GM21381 (cell line): ENCODE results near the gene NT5C2.
"Not testable (repeated sequence)": the region's sequence is repeated elsewhere in the genome, so short reads cannot be mapped to it uniquely, and the experiment has no call there.

Experiments
- ATAC-seq: cut with Tn5 transposase; IDR thresholded peaks from one replicate; pipeline ENCODE4 v1.9.1; 2021; ENCODE audit warnings: mild to moderate bottlenecking, moderate library complexity; ENCODE audit not compliant: unreplicated experiment

NT5C2 gene

GRCh38 chr10:103193107-103193819 lies at the start of gene NT5C2:
TSS of gene NT5C2 (minus strand) at chr10:103193272. CDS start at chr10:103174958, 18,314 bp downstream.
- ATAC-seq: peak; percentile 63

DNA sequence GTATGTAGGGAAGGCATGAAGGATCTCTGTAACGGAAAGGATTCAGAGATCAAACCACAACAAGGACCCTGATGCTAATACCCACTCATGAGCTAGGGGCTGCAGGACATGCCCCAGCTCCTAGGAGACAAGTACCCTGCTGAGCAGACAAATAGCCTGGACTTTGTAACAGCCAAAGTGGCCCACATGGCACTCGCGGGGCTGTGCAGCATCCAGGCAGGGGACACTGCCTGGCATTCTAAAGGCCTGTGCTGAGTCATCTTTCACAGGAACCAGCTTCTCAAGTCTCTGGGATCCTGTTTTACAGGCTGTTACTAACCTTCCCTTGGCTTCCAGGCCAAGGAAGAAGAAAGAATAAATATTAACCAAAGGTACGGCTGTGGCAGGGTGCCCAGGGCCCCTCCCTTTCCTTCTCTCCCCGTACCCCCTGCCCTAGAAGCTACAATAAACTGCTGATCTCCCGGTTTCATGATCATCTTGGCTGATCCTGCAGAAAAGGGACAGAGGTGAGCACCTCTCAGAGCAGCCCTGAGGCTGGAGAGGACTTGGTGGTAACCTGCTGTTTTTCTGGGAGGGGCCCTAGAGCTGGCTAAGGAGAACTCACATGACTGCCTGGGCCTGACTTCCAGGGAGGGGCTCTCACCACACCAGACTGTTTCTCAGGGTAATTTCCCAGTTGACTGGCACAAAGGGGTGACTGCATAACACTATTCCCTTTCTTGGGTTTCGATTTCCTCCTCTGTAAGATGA lies 48.4 kb upstream of the NT5C2 start:
- ATAC-seq: no peak

DNA sequence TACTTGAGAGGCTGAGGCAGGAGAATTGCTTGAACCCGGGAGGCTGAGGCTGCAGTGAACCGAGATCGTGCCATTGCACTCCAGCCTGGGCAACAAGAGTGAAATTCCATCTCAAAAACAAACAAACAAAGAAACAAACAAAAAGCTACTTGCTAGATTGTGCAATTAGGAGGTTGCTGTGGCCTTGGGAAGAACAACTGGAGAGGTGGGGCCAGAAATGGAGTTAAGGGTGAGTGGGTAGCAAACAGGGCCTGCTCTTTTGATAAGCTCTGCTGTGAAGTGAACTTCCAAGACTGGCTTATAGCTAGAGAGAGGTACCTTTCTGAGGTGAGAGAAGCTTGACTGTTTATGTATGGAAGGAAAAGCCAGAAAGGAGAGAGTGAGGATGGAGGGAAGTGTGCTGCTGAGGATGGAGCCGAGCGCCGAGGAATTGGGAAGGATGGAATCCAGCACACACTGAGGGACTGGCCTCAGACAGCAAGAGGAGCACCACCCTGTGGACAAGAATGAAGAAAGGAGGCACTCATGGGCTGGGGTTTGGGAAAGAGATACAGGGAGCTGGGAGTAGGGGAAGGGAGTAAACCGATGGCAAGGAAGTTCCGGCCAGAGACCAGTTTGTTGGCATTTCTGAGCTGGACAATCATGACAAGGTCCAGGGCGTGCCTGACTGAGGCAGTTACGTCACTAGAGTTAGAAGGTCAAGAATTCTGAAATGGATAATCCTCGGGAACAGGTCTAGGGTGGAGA lies 45.6 kb upstream of the NT5C2 start:
- no peak for ATAC-seq

DNA sequence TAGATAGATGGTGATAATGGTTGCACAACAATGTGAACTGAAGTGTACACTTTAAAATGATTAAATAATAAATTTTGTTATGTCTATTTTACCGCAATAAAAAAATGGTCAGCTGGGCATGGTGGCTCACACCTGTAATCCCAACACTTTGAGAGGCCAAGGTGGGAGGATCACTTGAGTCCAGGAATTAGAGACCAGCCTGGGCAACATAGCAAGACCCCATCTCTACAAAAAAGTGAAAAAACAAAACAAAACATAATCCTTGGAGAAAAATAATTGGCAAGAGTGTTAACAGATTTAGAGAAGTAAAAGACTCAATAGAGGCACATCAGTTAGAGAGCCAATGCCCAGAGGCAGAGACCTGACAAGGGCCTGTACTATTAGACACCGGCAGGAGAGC lies 42.7 kb upstream of the NT5C2 start:
- no peak for ATAC-seq

GRCh38 chr10:103232772-103233488 lies 39.9 kb upstream of the NT5C2 start:
- ATAC-seq: no peak

- ATAC-seq: no peak
These were observed 39.1 kb upstream of the NT5C2 start for GRCh38 chr10:103232131-103232673.

DNA sequence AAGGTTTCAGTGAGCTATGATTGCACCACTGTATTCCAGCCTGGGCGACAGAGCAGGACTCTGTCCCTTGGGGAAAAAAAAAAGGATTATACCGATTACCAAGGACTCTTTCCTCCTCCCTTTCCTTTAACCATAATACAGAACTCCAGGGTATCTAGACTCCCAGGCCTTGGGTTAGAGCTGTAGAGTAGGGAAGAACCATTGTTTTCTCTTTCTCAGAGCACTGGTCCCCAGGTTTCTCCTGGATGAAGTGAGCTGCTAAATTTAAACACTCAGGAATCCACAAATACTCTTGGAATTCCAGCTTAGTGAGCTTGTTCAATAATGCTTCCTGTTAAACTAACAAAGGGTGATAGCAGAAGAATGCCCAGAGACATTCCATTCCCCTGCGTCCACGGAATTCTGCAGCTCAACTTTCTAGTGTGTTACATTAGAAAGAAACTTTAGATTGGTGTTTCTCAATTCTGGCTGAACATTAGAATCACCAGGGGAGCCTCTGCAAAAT lies 38.0 kb upstream of the NT5C2 start:
- ATAC-seq: no peak

DNA sequence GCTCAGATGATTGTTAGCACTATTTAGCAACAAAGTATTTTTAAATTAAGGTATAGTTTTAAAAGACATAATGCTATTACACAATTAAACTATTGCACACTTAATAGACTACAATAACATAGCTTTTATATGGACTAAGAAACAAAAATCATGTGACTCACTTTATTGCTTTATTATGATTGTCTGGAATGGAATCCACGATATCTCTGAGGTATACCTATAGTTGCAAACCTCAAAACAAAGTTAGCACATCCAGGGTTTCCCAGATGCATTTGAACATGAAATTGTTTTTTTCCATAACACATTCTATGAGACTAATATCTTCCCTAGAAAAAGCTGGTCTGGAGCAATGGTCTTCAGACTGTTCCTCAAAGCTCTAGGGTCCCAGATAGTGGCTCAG lies 34.3 kb upstream of the NT5C2 start:
- ATAC-seq: no peak

DNA sequence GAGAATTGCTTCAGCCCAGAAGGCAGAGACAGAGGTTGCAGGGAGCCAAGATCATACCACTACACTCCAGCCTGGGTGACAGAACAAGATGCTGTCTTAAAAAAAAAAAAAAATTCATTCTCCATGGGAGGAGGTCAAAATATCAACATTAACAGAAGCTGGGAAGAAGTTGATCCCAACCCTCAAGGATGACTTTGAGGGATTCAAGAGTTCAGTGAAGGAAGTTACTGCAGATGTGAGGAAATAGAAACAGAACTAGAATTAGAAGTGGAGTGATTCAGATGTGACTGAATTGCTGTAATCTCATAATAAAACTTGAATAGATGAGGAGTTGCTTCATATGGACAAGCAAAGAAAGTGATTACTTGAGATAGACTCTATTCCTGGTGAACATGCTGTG lies 32.9 kb upstream of the NT5C2 start:
- ATAC-seq: no peak

DNA sequence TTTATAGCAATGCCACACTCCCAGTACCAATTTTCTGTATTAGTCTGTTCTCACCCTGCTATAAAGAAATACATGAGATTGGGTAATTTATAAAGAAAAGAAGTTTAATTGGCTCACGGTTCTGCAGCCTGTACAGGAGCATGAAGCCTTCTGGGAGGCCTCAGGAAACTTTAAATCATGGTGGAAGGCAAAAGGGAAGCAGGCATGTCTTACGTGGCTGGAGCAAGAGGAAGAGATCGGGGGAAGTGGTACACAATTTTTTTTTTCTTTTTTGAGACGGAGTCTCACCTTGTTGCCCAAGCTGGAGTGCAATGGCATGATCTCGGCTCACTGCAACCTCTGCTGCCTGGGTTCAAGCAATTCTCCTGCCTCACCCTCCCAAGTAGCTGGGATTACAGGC lies 31.6 kb upstream of the NT5C2 start:
- not testable (repeated sequence) for ATAC-seq

DNA sequence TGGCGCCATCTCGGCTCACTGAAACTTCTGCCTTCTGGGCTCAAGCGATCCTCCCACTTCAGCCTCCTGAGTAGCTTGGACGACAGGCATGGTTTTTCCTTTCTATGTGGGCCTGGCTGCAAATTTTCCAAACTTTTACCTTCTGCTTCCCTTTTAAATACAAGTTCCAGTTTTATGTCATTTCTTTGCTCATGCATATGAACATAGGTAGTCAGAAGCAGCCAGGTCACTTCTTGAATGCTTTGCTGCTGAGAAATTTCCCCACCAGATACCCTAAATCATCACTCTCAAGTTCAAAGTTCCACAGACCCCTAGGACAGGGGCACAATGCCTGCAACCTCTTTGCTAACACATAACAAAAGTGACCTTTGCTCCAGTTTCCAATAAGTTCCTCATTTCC lies 31.1 kb upstream of the NT5C2 start:
- no peak for ATAC-seq

- ATAC-seq: not testable (repeated sequence)
These were observed 23.3 kb upstream of the NT5C2 start for GRCh38 chr10:103216362-103216761.

DNA sequence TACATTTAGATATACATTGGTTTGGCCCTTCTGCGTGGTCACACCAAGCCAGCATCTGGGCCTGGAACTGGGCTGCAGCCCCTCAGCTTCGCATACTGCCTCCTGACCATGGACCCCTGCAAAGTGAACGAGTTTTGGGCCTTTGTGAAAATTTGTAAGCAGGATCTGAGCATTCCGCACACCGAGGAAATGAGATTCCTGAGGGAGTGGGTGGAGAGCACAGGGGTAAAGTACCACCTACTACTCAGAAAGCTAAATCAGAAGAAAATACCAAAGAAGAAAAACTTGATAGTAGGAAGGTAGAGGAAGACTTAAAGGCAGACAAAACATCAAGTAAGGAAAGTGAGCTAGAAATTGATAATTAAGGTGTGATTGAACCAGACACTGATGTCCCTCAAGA lies 22.5 kb upstream of the NT5C2 start:
- ATAC-seq: no peak

- not testable (repeated sequence) for ATAC-seq
These were observed 17.2 kb upstream of the NT5C2 start for GRCh38 chr10:103210262-103210661.

DNA sequence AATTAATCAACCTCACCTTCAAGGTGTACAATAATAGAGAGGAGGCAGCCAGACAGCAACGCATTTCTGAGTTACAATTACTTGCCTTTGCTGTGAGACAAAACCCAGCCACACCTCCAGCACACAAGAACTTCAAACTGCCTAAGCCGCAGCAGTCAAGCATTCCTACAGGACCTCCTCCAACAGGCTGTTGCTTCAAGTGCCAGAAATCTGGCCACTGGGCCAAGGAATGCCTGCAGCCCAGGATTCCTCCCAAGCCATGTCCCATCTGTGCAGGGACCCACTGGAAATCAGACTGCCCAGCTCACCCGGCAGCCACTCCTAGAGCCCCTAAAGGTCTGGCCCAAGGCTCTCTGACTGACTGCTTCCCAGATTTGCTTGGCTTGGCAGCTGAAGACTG lies 14.6 kb upstream of the NT5C2 start:
- ATAC-seq: not testable (repeated sequence)

DNA sequence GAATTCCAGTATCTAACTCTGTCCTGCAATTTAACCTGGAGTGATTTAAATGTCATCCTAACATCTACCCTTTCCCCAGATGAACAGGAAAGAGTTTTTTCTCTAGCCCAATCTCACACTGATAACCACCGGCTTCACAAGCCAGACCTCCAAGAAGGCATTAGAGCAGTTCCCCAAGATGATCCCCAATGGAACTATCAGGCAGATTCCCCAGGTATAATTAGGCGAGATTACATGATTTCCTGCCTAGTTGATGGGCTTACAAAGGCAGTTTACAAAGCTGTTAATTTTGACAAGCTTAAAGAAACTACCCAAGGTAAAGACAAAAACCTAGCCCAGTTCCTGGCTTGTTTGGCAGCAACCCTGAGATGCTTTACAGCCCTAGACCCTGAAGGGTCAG lies 14.1 kb upstream of the NT5C2 start:
- no peak for ATAC-seq

DNA sequence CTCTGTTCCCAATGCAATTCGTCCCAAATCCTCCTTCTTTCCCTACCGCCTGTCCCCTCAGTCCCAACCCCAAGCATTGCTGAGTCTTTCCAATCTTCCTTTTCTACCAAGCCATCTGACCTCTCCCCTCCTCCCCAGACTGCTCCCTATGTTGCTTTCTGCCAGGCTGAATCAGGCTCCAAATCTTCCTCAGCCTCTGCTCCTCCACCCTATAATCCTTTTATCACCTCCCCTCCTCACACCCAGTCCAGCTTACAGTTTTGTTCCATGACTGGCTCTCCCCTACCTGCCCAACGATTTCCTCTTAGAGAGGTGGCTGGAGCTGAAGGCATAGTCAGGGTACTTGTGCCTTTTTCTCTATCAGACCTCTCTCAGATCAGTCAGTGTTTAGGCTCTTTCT lies 13.6 kb upstream of the NT5C2 start:
- not testable (repeated sequence) for ATAC-seq

DNA sequence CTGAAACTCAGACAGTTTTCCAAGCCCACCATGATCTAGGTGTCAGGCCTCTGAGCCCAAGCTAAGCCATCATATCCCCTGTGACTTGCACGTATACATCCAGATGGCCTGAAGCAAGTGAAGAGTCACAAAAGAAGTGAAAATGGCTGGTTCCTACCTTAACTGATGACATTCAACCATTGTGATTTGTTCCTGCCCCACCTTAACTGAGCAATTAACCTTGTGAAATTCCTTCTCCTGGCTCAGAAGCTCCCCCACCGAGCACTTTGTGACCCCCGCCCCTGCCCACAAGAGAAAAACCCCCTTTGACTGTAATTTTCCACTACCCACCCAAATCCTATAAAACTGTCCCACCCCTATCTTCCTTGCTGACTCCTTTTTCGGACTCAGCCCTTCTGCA lies 12.3 kb upstream of the NT5C2 start:
- not testable (repeated sequence) for ATAC-seq

DNA sequence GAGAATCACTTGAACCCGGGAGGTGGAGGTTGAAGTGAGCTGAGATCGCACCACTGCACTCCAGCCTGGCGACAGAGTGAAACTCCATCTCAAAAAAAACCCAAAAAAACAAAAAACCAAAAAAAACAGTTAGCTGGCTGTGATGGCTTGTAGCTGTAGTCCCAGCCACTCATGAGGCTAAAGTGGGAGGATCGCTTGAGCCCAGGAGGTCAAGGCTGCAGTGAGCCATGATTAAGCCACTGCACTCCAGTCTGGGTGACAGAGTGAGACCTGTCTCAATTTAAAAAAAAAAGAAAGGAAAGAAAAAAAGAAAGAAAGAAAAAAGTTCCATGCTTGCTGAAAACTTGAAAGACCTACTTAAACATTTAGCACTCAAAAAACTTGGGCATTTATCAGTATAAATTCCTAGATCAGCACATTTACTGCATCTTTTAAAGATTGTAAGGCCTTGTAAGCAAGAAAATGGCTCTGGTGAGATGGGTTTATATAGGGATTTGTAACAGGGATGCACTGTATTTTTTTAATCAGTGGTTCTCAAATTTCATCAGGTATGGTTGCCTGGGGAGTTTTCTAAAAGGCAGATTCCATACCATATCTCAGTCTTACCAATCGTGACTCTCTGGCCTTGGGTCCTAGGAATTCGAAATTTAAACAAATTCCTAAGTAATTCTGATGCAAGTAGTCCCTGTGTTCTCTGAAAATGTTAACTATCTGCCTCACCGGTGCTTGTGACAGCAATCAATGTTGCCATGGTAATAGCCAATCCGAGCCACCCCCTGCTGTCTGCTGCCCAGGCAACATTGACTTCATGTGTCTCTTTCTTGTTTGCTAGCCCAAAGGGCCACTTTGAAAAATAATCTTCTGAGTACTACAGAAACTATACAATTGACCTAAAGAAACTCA lies 11.5 kb upstream of the NT5C2 start:
- no peak for ATAC-seq

DNA sequence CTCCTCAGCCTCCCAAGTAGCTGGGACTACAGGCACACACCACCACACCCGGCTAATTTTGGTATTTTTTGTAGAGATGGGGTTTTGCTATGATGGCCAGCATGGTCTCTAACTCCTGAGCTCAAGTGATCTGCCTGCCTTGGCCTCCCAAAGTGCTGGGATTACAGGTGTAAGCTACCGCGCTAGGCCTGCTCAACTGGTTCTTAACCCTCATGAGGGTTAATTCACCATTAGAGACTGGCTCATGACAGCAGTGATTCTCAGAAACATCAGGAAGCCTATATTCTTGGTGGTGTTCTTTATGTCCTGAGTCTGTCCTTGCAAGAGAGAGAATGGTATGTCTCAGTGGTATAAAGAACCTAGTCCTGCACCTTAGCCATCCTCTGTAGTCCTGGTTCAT lies 10.4 kb upstream of the NT5C2 start:
- no peak for ATAC-seq
